GM19035 (cell line): Measurements from ENCODE around the gene RNF135.
"Not testable (repeated sequence)": the region's sequence is repeated elsewhere in the genome, so short reads cannot be mapped to it uniquely, and the experiment has no call there.

Experiments used
- ATAC-seq: cut with Tn5 transposase; IDR thresholded peaks from one replicate; pipeline ENCODE4 v1.9.1; 2021; ENCODE audit not compliant: unreplicated experiment

RNF135 gene, protein sequence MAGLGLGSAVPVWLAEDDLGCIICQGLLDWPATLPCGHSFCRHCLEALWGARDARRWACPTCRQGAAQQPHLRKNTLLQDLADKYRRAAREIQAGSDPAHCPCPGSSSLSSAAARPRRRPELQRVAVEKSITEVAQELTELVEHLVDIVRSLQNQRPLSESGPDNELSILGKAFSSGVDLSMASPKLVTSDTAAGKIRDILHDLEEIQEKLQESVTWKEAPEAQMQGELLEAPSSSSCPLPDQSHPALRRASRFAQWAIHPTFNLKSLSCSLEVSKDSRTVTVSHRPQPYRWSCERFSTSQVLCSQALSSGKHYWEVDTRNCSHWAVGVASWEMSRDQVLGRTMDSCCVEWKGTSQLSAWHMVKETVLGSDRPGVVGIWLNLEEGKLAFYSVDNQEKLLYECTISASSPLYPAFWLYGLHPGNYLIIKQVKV

GRCh38 chr17:30970831-30971567, at the start of gene RNF135:
TSS of gene RNF135 (plus strand) at chr17:30971039. CDS start at chr17:30971074, 35 bp downstream.
- peak; percentile 57 for ATAC-seq

- ATAC-seq: no peak
Observed at GRCh38 chr17:30921544-30922196, 49.2 kb upstream of the RNF135 start, which contains the start of gene ADAP2. TSS of gene ADAP2 (plus strand) at chr17:30921945. CDS start at chr17:30922015, 70 bp downstream.

DNA sequence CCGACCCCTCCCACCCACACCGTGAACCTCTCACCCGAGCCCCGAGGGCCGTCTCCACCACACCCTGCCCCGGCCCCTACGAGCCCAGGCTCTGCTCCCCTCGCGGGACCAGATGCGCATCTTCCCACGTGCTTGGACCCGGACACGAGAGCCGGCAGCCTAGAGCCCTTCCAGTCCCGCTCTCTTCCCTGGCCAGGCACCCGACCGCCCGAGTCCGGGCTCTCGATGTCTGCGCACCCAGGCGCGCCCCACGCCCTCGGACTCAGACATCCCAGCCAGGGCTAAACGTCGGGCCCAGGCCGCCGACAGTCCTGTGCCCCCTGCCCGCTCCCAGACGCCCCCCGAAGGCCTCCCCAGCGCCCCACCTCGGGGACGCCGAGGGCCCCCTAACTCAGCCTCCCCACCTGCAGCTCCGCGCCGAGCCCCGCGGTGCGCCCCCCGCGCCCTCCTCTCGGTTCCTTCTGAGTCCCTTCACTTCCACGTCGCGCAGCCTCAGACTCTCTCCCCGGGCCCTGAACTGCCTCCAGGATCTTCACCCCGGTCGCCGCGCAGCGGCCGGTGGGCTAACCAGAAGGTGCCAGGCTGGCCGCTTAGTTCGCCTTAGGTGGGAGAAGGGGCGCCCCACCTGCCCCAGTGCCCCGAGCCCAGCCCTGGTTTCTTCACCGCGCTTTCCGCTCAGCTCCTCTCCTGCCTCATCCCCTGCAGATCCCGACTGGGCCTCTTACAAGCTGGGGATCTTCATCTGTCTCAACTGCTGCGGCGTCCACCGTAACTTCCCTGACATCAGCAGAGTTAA, 48.4 kb upstream of the RNF135 start:
- no peak for ATAC-seq

GRCh38 chr17:30924341-30924740, 46.5 kb upstream of the RNF135 start:
- no peak for ATAC-seq

- ATAC-seq: no peak
Observed at GRCh38 chr17:30926516-30926915, 44.3 kb upstream of the RNF135 start.

DNA sequence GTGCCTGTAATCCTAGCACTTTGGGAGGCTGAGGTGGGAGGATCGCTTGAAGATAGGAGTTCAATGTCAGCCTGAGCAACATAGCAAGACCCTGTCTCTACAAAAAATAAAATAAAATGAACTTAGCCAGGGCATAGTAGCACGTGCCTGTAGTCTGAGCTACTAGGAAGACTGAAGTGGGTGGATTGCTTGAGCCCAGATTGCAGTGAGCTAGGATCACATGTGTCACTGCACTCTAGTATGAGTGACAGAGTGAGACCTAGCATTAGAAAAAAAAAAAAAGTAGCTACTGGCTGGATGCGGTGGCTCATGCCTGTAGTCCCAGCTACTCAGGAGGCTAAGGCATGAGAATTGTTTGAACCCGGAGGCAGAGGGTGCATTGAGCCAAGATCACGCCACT, 43.1 kb upstream of the RNF135 start:
- no peak for ATAC-seq

DNA sequence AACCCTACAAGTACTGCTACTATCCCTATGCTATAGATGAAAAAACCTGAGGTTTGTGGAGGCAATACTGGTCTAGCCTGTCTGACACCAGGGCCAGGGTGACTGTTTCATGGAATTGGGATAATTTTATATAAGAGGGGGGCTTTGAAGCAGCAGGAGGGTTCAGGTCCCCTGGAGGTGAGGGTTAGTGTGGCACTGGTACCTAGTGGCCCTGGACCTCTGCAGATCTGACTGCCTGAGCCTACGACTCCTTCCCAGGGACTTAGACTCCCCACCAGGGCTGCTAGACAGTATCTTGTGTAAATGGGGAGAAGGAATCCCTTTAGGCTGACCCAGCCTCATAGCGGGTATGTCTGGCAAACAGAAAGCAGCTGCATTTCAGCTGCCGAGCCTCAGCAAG, 42.3 kb upstream of the RNF135 start:
- ATAC-seq: no peak

- ATAC-seq: no peak
Observed at GRCh38 chr17:30929081-30929633, 41.7 kb upstream of the RNF135 start.

GRCh38 chr17:30929861-30930260, 41.0 kb upstream of the RNF135 start:
- not testable (repeated sequence) for ATAC-seq

DNA sequence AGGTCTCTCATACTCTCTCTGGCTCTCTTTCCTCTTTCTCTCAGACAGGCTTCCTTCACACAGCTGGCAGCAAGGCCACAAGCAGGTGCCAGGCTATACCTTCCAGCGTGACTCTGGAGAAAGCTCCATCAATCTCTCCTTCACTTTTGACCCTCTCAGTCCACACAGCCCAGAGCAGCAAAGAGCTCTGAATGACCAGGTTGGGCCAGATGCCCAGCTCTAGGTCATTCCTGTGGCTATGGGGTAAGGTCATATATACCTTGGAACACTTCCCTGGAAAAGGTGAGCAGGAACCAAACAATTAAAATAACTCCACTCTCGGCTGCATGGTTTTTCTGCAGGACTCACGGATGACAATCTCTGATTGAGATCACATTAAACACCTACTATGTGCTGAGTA, 40.3 kb upstream of the RNF135 start:
- no peak for ATAC-seq

GRCh38 chr17:30931582-30931981, 39.3 kb upstream of the RNF135 start:
- ATAC-seq: not testable (repeated sequence)

- ATAC-seq: no peak
Observed at GRCh38 chr17:30933966-30934365, 36.9 kb upstream of the RNF135 start.

DNA sequence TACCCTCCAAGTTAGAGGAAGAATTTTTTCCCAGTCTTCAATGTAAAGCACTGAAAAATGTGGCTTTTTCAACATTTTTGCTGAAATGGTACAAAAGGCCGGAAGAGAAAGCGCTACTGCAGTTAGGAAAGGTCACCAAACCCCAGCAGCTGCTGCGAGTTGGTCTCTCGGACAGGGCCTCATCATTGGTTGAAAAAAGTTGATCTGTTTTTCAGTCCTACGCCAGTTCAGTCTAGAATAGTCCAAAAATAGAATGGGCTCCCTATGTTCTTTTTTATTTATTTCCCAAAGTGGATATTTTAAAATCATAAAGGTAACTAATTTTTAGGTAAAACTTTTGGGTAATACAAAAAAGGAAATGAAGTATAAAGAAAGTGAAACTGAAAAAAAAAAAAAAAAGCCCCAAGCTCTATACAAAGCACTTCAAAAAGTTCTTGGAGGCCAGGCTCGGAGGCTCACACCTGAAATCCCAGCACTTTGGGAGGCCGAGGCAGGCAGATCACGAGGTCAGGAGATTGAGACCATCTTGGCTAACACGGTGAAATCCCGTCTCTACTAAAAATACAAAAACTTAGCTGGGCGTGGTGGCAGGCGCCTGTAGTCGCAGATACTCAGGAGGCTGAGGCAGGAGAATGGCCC, 31.7 kb upstream of the RNF135 start:
- ATAC-seq: no peak

- no peak for ATAC-seq
Observed at GRCh38 chr17:30942308-30943079, 28.3 kb upstream of the RNF135 start.

DNA sequence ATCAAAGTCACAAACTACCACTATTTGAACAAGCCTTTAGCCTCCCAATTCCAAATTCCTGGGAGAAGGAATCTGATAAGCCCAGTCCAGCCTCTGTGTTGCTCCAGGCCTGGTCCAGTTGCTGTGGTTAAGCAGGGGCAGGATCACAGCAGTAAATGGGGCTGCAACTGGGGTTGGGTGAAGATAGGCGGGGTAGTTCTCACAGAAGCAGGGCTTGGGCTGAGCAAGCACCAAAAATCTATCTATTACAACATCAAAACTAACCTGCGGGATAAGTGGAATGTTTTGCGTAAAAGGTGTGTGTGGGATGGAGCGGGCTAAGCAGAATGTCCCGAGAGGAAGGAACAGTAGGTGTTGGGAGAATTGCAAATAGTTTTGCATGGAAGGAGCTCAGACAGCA, 23.0 kb upstream of the RNF135 start:
- ATAC-seq: no peak

- ATAC-seq: no peak
Observed at GRCh38 chr17:30950189-30950588, 20.6 kb upstream of the RNF135 start.

DNA sequence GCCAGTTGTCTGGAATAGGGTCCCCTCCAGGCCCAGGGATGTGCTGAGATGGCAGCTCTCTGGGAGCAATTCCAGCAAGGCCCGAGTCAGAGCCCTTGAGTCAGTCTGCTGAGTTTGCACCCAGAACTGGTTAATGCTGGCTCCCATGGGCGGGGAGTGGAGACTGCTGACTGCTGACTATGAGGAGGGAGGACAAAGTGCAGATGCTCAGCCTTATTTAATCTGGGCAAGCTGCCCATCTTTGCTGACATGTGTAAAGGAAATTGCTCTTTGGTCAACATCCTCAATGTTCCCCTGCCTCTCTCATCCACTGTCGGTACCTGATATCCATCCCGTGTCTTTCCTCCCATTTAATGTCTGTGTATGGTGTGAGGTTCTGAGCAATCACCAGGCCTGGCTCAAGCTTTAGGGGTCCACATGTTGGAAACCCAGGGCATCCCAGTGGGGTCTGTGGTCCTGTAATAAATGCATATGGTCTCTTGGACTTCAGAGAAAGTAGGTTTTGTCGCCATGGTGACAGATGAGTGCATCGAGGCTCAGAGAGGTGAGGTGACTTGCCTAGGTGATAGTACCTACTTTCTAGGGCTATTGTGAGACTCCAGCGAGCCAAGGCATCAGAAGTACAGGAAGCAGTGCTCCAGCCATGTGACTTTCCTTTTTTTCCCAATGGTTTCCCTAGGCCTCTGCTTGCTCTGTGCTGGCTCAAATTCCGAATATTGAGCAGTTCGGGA, 20.0 kb upstream of the RNF135 start:
- ATAC-seq: no peak

- ATAC-seq: no peak
Observed at GRCh38 chr17:30952638-30953393, 18.0 kb upstream of the RNF135 start.
